Esophagus muscularis mucosa (tissue), 3 donors: Measurements from ENCODE around the gene SFXN5.

Experiments used
- POLR2A ChIP-seq: fragments of 450-650 bp; IDR thresholded peaks from one replicate; pipeline ENCODE4 v1.6.1; 2017; ENCODE audit warnings: antibody characterized with exemption, moderate library complexity, mild to moderate bottlenecking, low read depth
- POLR2AphosphoS5 ChIP-seq, 2 donors: sonication (generic); formaldehyde crosslinking; IDR thresholded peaks; one replicate each; pipeline ENCODE4 v1.6.1; 2017; ENCODE audit warnings: antibody characterized with exemption in 2 of 2
- TF ChIP-seq, protein P1 (sequence below), 3 experiments: fragments of 200-600 bp in 2 of 3; fragments of 450-650 bp in 1 of 3; sonication (generic) in 2 of 3; IDR thresholded peaks; one replicate each; pipeline ENCODE4 v1.5.1; 2017 to 2019; ENCODE audit warnings: antibody characterized with exemption in 3 of 3, mild to moderate bottlenecking in 2 of 3, moderate library complexity in 1 of 3

DNA sequence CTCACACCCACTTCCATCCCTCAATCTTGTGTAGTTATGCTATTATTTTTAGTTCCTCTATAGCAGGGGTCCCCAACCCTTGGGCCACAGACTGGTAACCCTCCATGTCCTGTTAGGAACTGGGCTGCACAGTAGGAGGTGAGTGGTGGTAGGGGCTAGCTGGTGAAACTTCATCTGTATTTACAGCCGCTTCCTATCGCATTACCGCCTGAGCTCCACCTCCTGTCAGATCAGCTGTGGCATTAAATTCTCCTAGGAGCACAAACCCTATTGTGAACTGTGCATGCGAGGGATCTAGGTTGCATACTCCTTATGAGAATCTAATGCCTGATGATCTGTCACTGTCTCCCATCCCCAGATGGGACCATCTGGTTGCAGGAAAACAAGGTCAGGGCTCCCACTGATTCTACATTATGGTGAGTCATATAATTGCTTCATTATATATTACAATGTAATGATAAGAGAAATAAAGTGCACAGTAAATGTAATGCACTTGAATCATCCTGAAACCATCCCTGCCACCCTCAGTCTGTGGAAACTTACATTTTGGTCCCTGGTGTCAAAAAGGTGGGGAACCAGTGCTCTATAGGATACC lies 42.9 kb upstream of the SFXN5 start:
- TF ChIP-seq POLR2A (no peak), POLR2AphosphoS5 (IDR thresholded peaks at IDR 0.05) (no peak)
- TF ChIP-seq, protein P1, sequence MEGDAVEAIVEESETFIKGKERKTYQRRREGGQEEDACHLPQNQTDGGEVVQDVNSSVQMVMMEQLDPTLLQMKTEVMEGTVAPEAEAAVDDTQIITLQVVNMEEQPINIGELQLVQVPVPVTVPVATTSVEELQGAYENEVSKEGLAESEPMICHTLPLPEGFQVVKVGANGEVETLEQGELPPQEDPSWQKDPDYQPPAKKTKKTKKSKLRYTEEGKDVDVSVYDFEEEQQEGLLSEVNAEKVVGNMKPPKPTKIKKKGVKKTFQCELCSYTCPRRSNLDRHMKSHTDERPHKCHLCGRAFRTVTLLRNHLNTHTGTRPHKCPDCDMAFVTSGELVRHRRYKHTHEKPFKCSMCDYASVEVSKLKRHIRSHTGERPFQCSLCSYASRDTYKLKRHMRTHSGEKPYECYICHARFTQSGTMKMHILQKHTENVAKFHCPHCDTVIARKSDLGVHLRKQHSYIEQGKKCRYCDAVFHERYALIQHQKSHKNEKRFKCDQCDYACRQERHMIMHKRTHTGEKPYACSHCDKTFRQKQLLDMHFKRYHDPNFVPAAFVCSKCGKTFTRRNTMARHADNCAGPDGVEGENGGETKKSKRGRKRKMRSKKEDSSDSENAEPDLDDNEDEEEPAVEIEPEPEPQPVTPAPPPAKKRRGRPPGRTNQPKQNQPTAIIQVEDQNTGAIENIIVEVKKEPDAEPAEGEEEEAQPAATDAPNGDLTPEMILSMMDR (IDR thresholded peaks at IDR 0.05): no peak
